Hippocampal formation (tissue), 2 donors: ENCODE measurements around the gene GALNT6.

Experiments
- DNase-seq, 2 donors: peaks; one replicate each; lab custom pipeline; 2025; lab: John Stamatoyannopoulos, UW

Gene GALNT6

GRCh38 chr12:51406290-51406689 is 15.1 kb upstream of the GALNT6 start:
- DNase-seq: no peak

- no peak for DNase-seq
These were observed 14.6 kb upstream of the GALNT6 start for GRCh38 chr12:51405801-51406207.

- DNase-seq: no peak
These were observed 13.4 kb upstream of the GALNT6 start for GRCh38 chr12:51404627-51405026.

- DNase-seq: peak in 1 of 2 donors; percentile 37
These were observed 12.5 kb upstream of the GALNT6 start for GRCh38 chr12:51403681-51404136.

- DNase-seq: no peak
These were observed 12.0 kb upstream of the GALNT6 start for GRCh38 chr12:51403159-51403558.

- DNase-seq: no peak
These were observed 10.7 kb upstream of the GALNT6 start for GRCh38 chr12:51401900-51402299.

GRCh38 chr12:51401486-51401885 is 10.3 kb upstream of the GALNT6 start:
- DNase-seq: no peak

- DNase-seq: no peak
These were observed 9.8 kb upstream of the GALNT6 start for GRCh38 chr12:51401020-51401419.

GRCh38 chr12:51399891-51400290 is 8.7 kb upstream of the GALNT6 start:
- no peak for DNase-seq

- DNase-seq: no peak
These were observed 6.5 kb upstream of the GALNT6 start for GRCh38 chr12:51397670-51398069.

- no peak for DNase-seq
These were observed 4.4 kb upstream of the GALNT6 start for GRCh38 chr12:51395283-51396230.

- no peak for DNase-seq
These were observed 2.7 kb upstream of the GALNT6 start for GRCh38 chr12:51393676-51394545.

GRCh38 chr12:51392556-51393237 is 1.5 kb upstream of the GALNT6 start:
- no peak for DNase-seq

GRCh38 chr12:51390891-51391282 is 319 bp downstream of the GALNT6 start:
- peak in 1 of 2 donors; percentile 66 for DNase-seq

- no peak for DNase-seq
These were observed 749 bp downstream of the GALNT6 start for GRCh38 chr12:51390457-51390856.

- DNase-seq: no peak
These were observed 1.8 kb downstream of the GALNT6 start for GRCh38 chr12:51389302-51389999.

- peak; percentile 37 for DNase-seq
These were observed 2.4 kb downstream of the GALNT6 start for GRCh38 chr12:51388846-51389245.

- DNase-seq: peak in 1 of 2 donors; percentile 32
These were observed 3.0 kb downstream of the GALNT6 start for GRCh38 chr12:51388069-51388799.

- no peak for DNase-seq
These were observed 4.9 kb downstream of the GALNT6 start for GRCh38 chr12:51386351-51386750.

- DNase-seq: no peak
These were observed 7.8 kb downstream of the GALNT6 start for GRCh38 chr12:51383269-51383905.
